Activated CD4-positive, CD25-positive, alpha-beta regulatory T cell (primary cell): Measurements from ENCODE around the gene FBXO47.

Source experiments
- DNase-seq, 4 experiments: peaks; one replicate each; lab custom pipeline; 2025; lab: John Stamatoyannopoulos, UW

FBXO47 gene, protein sequence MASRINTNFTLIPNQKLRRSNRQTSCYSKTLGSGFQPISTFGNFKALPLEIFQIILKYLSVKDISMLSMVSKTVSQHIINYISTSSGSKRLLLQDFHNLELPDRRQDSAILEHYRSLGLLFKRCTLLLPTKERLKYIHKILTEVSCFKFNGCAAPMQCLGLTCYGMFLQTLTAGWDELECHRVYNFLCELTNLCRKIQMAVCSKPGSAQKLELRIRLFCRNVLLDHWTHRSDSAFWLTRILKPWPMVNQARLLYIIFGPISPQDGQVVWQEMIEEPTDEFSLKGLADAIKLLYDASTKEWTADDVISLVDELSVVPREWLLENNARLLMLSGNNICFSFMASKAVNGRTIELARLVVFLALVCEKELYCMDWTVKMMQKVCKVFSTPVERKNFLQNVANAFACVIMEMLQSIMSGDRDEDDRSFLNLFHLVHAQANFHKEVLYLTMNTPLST

DNA sequence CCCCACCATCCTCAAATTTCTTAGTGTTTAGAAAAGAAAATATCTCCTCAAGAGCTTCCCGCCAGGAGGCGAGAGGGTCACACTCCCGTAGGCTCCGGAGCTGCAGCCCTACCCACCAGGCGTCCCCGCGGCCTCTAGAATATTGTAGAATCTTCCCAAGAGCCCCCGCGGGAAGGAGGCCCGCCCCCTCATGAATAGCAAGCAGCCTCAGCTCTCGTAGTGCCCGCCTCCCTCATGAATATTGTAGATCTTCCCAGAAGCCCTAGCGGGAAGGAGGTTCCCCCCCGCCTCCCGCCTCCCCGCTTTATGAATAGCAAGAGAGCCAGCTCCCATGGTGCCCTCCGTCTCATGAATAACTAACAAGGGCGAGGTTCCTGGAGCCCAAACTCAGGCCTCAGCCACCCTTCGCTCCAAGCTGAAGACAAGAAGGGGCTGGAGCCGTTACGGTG, at the start of gene FBXO47:
Gene FBXO47, minus strand, starts transcription at position 114 of the 449 bp plus-strand sequence. CDS start 4,378 bp downstream, outside the sequence.
- peak; percentile 45 to 59 (median 57) for DNase-seq

DNA sequence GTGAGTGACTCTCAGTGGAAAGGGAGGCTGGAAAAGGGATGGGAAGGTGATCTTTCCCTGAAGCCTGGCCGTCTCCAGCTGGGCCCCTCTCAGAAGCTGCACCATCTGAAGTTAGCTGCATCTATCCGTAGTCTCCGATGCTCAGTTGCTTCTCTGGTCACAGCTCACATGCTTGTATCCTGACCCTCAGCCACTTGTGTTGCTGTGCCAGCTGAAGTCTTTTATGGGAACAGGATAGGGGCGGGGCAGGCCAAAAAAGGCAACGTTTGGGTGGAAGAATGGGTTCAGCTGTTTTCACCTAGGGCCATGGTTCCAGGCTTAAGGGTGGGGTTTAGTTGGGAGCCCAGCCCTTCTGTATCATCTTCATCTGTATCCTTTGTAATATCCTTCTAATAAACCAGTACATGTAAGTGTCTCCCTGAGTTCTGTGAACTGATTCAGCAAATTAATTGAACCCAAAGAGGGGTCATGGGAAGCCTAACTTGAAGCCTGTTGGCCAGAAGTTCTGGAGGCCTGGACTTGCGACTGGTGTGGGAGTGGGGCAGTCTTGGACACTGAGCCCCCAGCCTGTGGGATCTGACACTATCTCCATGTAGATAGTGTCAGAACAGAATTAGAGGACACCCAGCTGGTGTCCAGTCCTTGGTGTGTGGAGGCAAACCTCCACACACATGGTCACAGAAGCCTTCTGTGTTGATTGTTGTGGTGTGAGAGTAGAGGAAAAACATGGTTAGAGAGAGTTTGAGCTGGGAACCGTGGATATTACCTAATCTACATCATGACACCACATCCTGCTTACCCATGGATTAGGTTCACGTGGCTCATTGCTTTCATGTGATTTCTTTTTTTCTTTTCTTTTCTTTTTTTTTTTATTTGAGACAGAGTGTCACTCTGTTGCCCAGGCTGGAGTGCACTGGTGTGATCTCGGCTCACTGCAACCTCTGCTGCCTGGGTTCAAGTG, 49.3 kb upstream of the FBXO47 start:
- no peak for DNase-seq

DNA sequence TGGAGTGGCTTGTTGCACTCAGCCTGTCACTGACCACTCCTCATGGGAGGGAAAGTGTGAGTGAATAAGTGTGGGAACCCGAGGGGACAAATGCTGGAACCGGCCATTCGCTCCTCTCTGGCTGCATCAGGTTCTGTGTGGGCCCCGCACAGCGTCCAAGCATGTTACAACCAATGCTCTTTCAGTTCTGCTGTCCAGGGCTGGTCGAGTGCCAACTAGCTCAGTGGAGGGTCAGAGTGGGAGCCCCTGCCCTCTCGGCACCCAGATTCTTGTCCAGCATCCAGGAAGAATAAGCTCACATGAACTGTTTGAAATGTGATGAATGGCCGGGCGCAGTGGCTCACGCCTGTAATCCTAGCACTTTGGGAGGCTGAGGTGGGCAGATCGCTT, 48.3 kb upstream of the FBXO47 start:
- no peak for DNase-seq

DNA sequence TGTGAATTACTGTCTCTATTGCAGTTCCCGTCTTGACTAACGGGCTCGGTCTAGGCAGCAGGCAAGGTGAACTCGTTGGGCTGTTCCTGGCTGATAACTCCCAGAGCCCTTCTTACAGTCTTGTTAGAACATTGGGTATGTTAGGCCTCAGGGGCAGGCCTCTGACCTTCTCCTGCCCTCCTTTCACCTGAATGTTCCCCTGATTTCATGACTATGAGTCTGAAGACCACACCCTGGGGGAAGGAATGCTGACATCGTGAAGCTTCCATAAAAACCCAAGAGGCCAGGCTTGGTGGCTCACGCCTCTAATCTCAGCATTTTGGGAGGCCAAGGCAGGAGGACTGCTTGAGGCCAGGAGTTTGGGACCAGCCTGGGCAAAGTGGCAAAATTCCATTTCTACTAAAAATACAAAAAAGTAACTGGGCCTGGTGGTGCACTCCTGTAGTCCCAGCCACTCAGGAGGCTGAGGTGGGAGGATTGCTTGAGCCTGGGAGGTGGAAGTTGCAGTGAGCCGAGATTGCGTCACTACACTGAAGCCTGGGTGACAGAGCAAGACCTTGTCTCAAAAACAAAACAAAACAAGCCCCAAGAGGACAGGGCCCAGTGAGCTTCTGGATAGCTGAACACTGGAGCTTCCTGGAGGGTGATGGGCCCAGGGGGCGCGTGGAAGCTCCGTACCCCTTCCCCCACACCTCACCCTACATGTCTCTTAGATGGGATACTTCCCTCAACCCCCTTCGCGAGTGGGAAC, 47.8 kb upstream of the FBXO47 start:
- no peak for DNase-seq

DNA sequence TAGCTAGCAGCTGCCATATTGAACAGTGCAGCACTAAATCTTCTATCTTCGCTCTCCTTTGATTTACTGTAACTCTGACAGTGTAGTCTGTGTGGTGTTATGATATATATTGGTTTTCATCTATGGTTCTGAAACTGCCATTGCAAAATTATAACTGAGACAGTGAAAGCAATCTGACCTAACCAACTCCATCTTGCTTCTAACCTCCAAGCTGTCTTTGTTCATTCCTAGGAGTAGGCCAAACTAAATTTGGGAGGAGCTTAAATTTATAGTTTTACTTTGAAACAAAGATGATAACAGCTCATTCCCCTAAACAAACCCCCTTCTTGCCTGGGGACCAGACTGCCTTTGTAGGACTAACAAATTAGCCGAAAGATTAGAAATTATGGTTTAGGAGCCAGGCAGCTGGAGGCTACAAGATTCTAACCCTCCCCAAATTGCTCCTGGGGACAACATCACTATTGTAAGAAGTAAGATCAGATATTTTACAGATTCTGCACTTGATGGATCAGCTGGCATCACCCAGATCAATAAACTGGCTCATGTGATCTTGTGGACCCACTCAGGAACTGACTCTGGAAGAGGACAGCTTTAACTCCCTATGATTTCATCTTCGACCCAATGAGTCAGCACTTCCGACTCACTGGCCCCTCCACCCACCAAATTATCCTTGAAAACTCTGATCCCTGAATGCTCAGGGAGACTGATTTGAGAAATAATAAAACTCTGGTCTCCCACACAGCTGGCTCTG, 47.0 kb upstream of the FBXO47 start:
- no peak for DNase-seq

DNA sequence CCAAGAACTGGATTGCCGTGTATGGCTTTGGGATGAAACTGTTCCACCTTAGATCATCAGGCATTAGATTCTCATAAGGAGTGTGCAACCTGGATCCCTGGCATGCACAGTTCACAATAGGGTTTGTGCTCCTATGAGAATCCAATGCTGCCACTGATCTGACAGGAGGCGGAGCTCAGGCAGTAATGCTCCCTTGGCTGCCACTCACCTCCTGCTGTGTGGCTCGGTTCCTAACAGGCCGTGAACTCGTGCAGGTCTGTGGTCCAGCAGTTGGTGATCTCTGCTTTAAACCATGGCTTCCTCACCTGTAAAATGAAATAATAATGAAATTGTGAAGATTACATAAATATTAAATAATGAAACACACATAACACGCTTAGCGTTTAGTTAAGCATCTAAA, 45.5 kb upstream of the FBXO47 start:
- no peak for DNase-seq

DNA sequence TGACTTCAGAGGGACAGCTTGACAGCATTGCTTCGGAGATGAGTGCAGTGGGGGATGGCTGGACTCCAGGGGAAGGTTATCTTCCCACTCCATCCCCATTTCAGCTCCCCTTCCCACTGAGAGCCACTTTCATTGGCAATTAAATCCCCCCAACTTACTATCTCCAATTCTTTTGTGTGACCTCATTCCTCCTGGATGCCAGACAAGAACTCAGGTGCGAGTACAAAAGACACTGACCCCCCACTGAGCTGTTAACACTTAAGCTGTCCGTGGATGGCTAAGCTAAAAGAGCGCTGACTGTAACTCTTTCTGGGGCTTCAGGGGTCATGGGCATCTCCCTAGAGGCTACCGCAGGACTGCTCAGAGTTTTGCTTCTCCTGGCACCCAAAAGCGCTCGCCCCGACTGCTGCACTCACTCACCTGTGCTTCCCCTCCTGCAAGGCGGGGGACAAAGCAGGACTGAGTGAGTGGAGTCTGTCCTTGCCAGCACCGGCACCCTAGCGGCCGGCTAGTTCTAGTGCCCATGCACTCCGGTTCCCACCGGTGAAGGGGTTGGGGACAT, 44.8 kb upstream of the FBXO47 start:
- DNase-seq, result no peak

DNA sequence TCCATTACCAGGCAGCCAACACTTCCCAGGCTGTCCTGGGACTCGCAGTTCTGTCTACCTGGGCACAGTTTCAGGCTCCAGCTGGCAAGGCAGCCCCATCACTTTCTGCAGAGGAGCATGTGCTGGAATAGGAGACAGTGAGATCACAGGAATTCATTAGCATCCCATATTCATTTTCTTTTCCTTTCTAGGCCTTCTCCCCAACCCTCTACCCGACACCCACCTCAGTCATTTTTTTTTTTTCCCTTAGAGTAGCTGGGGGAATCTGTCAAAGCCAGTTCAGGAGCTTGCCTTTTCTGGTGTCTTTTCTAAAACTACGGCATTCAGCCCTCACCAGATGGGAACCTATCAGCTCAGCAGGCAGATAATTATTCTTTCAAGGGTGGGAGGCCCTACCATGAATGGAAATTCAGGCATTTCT, 42.4 kb upstream of the FBXO47 start:
- DNase-seq, result no peak

DNA sequence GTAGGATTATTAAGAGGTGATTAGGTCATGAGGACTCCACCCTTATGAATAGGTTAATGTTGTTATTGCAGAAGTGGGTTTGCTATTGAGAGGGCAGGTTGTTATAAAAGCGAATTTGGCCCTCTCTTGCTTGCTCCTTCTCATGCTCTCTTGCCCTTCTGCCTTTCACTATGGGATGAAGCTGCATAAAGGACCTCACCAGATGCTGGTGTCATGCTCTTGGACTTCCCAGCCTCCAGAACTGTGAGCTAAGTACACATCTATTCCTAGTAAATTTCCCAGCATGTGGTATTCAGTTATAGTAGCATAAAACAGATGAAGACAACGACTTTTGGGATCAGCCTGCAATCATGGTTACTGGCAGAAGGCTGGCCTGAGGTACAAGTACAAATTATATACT, 41.4 kb upstream of the FBXO47 start:
- DNase-seq, result no peak

DNA sequence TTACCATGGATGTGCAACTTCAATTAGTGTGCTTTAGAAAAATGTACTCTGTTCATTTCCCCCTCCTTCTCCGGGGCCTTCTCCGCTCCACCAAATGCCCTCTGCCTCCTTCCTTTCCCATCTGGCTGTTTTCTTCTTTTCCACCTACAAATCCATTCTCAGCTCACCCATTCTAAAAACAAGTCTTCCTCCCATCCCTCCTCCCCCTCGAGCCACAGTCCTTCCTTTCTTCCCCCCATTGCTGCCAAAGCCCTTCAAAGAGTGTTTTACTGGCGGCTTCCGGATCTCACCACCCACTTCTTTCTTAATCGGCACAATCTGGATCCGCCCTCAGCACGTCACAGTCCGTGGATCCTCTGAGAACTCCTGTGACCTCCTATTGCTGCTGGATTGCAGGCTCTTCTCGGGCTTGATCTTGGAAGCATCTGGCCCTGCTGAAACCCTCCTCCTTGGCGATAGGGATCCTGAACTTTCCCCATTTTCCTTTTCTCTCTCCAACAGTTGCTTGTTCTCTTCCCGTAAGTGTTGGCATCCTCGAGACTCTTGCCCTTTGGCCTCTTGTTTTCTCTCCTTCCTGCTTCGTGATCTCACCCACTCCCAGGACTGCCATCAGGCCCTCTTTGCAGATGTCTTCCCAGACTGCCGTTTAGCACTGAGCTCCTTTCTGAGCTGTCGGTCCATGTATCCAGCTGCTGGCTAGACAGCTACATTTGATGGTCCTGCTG, 36.0 kb upstream of the FBXO47 start:
- DNase-seq, result no peak

DNA sequence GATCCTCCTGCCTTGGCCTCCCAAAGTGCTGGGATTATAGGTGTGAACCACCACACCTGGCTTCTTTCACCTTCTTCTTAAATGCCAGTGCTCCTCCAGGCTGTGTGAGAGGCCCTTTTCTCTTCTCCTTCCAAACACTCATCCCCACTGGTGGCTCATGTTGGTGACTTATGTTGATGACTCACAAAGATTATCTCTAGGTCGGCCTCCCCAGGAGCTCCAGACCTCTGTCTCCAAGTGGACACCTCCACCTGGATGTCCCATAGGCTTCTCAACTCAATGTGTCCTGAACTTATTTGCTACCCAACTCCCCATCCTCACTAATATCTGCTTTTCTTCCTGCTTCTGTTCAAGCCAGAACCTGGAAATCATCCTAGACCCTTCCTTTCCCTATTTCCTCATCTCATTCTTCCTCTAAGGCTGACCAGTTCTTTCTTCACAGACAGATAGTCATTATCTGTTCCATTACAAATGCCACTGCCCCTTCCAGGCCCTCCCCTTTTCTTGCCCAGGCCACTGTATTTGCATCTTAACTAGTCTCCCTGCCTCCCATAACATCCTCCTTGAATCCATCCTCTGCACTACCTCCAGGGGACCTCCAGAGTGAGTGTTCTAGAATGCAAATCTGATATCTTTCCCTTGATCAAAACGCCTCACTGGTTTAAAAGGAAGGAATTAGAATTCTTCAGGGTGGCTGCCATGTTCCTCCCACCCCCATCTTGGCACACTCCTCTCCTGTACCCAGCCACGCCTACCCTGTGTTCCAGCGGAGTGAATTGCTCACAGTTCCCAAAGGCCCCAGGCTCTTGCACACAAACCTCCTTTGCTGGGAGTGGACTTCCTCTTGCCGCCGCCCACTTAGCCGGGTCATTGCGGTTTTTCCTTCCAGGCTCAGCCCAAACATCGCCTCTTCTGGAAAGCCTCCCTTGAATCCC, 34.8 kb upstream of the FBXO47 start:
- DNase-seq, result no peak

DNA sequence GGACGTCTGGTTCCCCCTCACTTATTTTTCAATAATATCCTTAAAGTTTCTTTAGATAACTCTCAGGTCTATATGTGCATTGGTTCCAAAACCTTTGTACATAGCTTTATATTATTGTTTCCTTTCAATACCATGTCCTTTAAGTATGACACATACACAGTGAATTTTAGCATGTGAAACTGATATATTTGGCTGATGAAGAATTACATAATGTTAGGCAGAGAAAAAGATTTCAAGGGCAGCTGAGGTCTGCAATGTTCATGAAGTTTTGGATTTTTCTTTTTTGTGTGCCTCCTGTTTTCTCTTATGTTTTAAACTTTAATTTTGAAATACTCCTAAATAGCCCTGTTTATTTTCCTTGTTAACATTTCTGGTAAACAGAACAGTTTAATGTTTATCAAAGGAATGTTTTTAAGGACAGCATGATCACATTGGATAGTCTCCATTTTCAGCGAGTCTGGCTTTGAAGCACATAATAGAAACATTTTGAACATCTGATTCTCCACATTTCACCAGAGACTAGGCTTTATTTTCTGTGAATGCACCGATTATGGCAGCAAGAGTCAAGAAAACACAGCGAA, 32.9 kb upstream of the FBXO47 start:
- no peak for DNase-seq

DNA sequence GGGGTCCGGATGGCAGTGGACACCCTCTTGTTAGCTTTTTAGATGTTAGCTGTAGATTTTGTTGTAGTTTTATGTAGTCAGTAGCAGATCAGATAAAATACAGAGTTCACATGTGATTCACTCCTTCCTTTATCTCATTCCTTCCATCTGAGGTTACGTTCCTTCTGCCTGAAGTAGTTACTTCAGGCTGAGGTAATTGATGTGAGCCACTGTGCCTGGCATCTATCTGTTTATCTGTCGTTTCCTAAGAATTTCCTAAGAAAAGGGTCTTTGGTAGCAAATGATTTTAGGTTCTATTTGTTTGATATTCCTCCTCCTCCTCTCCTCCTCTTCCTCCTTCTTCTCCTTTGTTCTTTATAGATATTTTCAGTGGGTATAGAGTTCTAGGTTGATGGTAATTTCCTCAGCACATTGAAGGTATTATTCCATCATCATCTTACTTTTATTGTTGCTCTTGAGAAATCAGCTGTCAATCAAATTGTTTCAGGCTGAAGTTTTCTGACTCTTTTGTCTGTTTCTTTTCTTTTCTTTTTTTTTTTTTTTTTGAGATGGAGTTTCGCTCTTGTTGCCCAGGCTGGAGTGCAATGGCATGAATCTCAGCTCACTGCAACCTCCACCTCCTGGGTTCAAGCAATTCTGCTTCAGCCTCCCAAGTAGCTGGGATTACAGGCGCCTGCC, 29.6 kb upstream of the FBXO47 start:
- no peak for DNase-seq

DNA sequence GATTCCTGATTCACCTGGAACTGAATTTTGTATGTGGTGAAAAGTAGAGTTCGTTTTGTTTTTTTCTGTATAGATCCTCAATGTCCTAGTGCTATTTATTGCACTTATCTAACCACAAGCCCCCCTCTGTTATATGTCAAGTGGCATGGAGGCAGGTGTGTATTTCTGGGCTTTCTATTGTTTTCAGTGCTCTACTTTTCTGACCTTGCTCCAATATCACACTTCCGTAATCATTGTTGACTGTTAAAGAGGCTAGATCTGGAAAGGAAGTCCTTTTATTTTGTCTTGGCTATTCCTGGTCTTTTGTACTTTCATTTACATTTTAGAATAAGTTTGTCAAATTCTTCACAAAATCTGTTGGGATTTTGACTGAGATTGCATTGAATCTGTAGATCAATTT, 26.8 kb upstream of the FBXO47 start:
- DNase-seq, result no peak

DNA sequence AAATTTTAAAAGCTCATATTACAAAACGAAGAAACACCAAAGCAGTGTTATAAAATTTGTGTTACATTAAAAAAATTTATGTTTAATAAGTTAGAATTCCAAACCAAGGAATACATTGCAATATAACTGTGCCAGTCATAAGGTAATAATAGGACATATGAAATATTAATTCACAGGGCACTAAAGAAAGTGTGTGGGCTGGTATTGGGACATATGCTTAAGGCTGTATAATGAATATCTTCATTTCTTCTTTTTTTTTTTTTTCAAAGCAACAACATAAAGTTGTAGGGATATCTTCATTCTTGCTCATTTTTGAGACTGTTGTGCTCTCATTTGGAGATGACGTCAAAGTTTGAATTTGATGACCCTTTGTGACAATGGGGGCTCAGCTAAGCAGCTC, 17.5 kb upstream of the FBXO47 start:
- DNase-seq, result no peak

DNA sequence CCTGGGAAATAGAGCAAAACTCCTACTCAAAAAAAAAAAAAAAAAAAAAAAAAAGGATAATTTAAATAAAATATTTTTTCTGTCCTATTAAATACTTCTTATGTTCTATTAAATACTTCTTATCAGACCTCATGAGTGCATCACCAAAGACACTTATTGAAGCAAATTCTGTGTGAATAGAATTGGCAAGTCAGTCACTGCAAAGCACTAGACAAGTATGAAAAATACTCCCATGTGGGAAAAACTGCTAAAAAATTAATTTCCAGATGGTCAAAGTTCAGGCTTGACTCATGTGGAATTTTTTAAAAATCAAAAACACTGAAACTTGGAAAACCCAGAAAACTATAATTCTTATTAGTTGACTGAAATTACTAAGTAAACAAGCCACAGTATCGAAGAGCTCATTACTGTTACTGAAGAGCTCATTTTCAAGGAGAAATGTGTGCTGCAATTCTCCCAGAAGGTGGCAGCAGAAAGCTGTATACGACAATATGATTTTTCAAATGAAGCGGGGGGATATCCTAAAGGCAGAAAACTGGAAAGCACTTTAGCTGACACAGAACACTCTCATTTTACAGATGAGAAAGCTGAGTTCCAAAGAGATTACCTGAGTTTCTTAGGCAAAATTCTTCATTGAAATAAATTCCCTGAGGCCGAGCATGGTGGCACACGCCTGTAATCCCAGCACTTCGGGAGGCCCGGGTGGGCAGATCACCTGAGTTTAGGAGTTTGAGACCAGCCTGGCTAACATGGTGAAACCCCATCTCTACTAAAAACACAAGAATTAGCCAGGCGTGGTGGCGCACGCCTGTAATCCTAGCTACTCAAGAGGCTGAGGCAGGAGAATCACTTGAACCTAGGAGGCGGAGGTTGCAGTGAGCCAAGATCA, 15.9 kb upstream of the FBXO47 start:
- DNase-seq, result peak in 1 of 4 experiments; percentile 9

DNA sequence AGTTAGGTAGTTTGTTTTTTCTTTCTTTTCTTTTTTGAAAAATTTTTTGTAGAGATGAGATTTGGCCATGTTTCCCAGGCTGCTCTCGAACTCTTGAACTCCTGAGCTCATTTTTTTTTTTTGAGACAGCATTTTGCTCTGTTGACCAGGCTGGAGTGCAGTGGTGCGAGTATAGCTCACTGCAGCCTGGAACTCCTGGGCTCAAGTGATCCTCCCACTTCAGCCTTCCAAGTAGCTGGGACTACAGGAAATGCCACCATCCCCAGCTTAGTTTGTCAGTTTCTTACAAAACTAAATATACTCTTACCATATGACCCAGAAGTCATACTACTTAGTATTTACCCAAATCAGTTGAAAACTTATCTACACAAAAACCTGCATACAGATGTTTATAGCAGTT, 14.4 kb upstream of the FBXO47 start:
- no peak for DNase-seq
